ENCODE results near the gene OPN4. TPM values are rescaled to one million over a fixed set of nuclear protein-coding genes. Genes with fewer than 3 reads are reported as not detected.
"Not testable (repeated sequence)": the region's sequence is repeated elsewhere in the genome, so short reads cannot be mapped to it uniquely, and the experiment has no call there.

OPN4 gene
- total RNA-seq, 1 experiment from 2014 or later: not detected

DNA sequence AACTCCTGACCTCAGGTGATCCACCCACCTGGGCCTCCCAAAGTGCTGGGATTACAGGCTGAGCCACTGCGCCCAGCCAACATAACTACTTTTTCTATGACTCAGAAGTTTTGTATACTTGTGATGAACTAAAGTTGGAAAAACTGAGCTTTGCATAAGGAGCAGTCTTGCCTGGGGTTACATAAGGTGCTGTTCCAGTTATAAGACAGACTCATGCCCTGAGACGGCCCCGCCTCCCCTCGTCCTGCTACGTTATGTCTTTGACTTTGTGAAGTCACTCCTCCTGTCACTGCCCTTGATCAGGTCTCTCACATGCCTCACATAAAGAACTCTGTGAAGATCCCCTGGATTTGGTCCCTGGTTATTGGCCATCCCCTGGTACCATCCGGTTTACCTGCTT lies 40.4 kb upstream of the OPN4 start:
- TF ChIP-seq, protein P1, sequence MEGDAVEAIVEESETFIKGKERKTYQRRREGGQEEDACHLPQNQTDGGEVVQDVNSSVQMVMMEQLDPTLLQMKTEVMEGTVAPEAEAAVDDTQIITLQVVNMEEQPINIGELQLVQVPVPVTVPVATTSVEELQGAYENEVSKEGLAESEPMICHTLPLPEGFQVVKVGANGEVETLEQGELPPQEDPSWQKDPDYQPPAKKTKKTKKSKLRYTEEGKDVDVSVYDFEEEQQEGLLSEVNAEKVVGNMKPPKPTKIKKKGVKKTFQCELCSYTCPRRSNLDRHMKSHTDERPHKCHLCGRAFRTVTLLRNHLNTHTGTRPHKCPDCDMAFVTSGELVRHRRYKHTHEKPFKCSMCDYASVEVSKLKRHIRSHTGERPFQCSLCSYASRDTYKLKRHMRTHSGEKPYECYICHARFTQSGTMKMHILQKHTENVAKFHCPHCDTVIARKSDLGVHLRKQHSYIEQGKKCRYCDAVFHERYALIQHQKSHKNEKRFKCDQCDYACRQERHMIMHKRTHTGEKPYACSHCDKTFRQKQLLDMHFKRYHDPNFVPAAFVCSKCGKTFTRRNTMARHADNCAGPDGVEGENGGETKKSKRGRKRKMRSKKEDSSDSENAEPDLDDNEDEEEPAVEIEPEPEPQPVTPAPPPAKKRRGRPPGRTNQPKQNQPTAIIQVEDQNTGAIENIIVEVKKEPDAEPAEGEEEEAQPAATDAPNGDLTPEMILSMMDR (conservative IDR thresholded peaks at IDR 0.05; ENCODE audit: low read depth, low read length): no peak
- TF ChIP-seq EZH2phosphoT487 (IDR thresholded peaks at IDR 0.05; ENCODE audit: borderline replicate concordance, low read length) (no peak), EZH2 (IDR thresholded peaks at IDR 0.05; ENCODE audit: low read length, unreplicated experiment) (no peak)
- CTCF ChIA-PET: no interaction called here
- H3K9me3 ChIP-seq (ENCODE audit: low read length): no peaks in the 10 kb centered on the region
- H4K20me1 ChIP-seq (ENCODE audit: low read length): no peaks in the 10 kb centered on the region
- POLR2A ChIA-PET (ENCODE audit: unreplicated experiment): no interaction called here
- H3K4me1 ChIP-seq (ENCODE audit: insufficient read depth, low read length): no peaks in the 10 kb centered on the region; the same call in 1 of the 2 replicates
- H3K36me3 ChIP-seq (ENCODE audit: low read depth, low read length): no peaks in the 10 kb centered on the region
- ATAC-seq: no peak
- H3K79me2 ChIP-seq (ENCODE audit: low read length): no peaks in the 10 kb centered on the region
- H3K4me3 ChIP-seq (ENCODE audit: low read length): no peak overlapping the region
- H3K4me2 ChIP-seq (ENCODE audit: low read length): no peak overlapping the region
- intact Hi-C loops (cut with micrococcal nuclease): no loop called here
- no peaks in the 10 kb centered on the region for H3F3A ChIP-seq (ENCODE audit: low read length, unreplicated experiment)
- H3K27me3 ChIP-seq (ENCODE audit: low read length): no peaks in the 10 kb centered on the region
- H3K9ac ChIP-seq (ENCODE audit: low read length): no peak overlapping the region
- H3K9me2 ChIP-seq (replicated peaks; ENCODE audit: low read length): no peaks in the 10 kb centered on the region
- DNase-seq: peak; percentile 34
- H3K27ac ChIP-seq (ENCODE audit: low read length): no peak overlapping the region
- no peak overlapping the region for H2AFZ ChIP-seq (ENCODE audit: low read length)
- no TSS peak for BruUV-seq (replicated peaks)

DNA sequence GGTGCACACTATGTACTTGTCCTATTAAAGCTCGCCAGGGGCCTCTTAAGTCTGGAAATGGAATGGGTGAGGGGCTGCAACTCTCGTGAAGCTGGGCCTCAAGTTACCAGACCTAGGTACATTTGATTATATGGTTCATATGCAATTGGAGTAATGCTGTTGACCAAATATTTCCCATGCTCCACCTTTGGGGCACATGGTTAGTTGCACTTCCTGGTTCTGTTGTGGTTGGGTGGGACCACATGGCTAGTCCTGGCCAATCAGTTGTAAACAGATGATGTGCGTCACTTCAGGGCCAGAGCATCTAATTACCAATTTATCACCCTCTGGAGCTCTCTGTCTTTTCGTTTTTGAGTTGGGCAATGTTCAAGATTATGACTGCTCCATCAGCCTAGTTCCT lies 39.5 kb upstream of the OPN4 start:
- BruUV-seq (replicated peaks): no TSS peak
- Histone ChIP-seq H3K4me1 (ENCODE audit: insufficient read depth, low read length) (no peaks in the 10 kb centered on the region; the same call in 1 of the 2 replicates), H3F3A (ENCODE audit: low read length, unreplicated experiment) (no peaks in the 10 kb centered on the region), H3K27ac (ENCODE audit: low read length) (no peak overlapping the region), H3K4me3 (ENCODE audit: low read length) (no peak overlapping the region), H3K36me3 (ENCODE audit: low read depth, low read length) (no peaks in the 10 kb centered on the region), H3K9me3 (ENCODE audit: low read length) (no peaks in the 10 kb centered on the region), H3K9me2 (replicated peaks; ENCODE audit: low read length) (no peaks in the 10 kb centered on the region), H2AFZ (ENCODE audit: low read length) (0 out of 2 replicates have a peak overlapping the region, but pooled peaks have one; percentile 28), H3K79me2 (ENCODE audit: low read length) (no peaks in the 10 kb centered on the region), H3K9ac (ENCODE audit: low read length) (no peak overlapping the region), H4K20me1 (ENCODE audit: low read length) (no peaks in the 10 kb centered on the region), H3K4me2 (ENCODE audit: low read length) (no peak overlapping the region), H3K27me3 (ENCODE audit: low read length) (no peaks in the 10 kb centered on the region)
- ChIA-PET CTCF (no interaction called here), POLR2A (ENCODE audit: unreplicated experiment) (no interaction called here)
- DNase-seq (no peak), ATAC-seq (no peak)
- intact Hi-C loops (cut with micrococcal nuclease): no loop called here
- TF ChIP-seq EZH2phosphoT487 (IDR thresholded peaks at IDR 0.05; ENCODE audit: borderline replicate concordance, low read length) (no peak), EZH2 (IDR thresholded peaks at IDR 0.05; ENCODE audit: low read length, unreplicated experiment) (no peak)
- TF ChIP-seq, protein P1 (conservative IDR thresholded peaks at IDR 0.05; ENCODE audit: low read depth, low read length): no peak

DNA sequence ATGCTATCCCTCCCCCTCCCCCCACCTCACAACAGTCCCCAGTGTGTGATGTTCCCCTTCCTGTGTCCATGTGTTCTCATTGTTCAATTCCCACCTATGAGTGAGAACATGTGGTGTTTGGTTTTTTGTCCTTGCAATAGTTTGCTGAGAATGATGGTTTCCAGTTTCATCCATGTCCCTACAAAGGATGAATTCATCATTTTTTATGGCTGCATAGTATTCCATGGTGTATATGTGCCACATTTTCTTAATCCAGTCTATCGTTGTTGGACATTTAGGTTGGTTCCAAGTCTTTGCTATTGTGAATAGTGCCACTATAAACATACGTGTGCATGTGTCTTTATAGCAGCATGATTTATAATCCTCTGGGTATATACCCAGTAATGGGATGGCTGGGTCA lies 37.1 kb upstream of the OPN4 start:
- H3K9me3 ChIP-seq (ENCODE audit: low read length); ATAC-seq; H3K4me2 ChIP-seq (ENCODE audit: low read length); H3K4me1 ChIP-seq (ENCODE audit: insufficient read depth, low read length); H3K27me3 ChIP-seq (ENCODE audit: low read length); H2AFZ ChIP-seq (ENCODE audit: low read length); H3K9ac ChIP-seq (ENCODE audit: low read length); H3F3A ChIP-seq (ENCODE audit: low read length, unreplicated experiment); DNase-seq; H3K4me3 ChIP-seq (ENCODE audit: low read length); H3K27ac ChIP-seq (ENCODE audit: low read length); POLR2A ChIA-PET (ENCODE audit: unreplicated experiment); CTCF ChIA-PET; BruUV-seq (replicated peaks); H3K79me2 ChIP-seq (ENCODE audit: low read length); H4K20me1 ChIP-seq (ENCODE audit: low read length); intact Hi-C loops (cut with micrococcal nuclease); H3K9me2 ChIP-seq (replicated peaks; ENCODE audit: low read length); H3K36me3 ChIP-seq (ENCODE audit: low read depth, low read length): not testable (repeated sequence)

Data from PC-3 (cell line).